Sigmoid colon (tissue), 3 donors: ENCODE data around the gene THBS3.

ENCODE experiments used
- CTCF ChIP-seq, 4 experiments: fragments of 450-650 bp in 3 of 4; fragments of 200-600 bp in 1 of 4; IDR thresholded peaks; one replicate each; pipeline ENCODE4 v1.5.1; 2016 to 2019; ENCODE audit warnings: antibody characterized with exemption in 4 of 4, mild to moderate bottlenecking in 3 of 4, moderate library complexity in 2 of 4
- POLR2A ChIP-seq, 2 donors: fragments of 450-650 bp; IDR thresholded peaks; one replicate each; pipeline ENCODE4 v1.6.1; 2016; ENCODE audit warnings: antibody characterized with exemption in 2 of 2, mild to moderate bottlenecking in 2 of 2, moderate library complexity in 2 of 2

GRCh38 chr1:155202731-155203515, 4.8 kb downstream of the THBS3 start:
- TF ChIP-seq CTCF (IDR thresholded peaks at IDR 0.05), result no peak
- no peak for TF ChIP-seq POLR2A (IDR thresholded peaks at IDR 0.05)
